Stimulated activated CD4-positive, alpha-beta T cell treated with anti-CD3 and anti-CD28 coated beads, Interleukin-4, amount 100 ng/mL, for 4 hours (primary cell): ENCODE data around the gene ARL2BP.
"Not testable (repeated sequence)": the region's sequence is repeated elsewhere in the genome, so short reads cannot be mapped to it uniquely, and the experiment has no call there.

Experiments used
- DNase-seq, 2 experiments: peaks; one replicate each; pipeline ENCODE4 v3.0.0-alpha.2; 2020

ARL2BP gene

GRCh38 chr16:57244767-57245471 is at the start of gene ARL2BP:
TSS of gene ARL2BP (plus strand) at chr16:57245259. CDS start at chr16:57245368, 109 bp downstream.
- DNase-seq: peak; percentile 96 to 97

- DNase-seq: no peak
Observed at GRCh38 chr16:57196286-57196685, 48.8 kb upstream of the ARL2BP start.

- no peak for DNase-seq
Observed at GRCh38 chr16:57196753-57197152, 48.3 kb upstream of the ARL2BP start.

GRCh38 chr16:57200321-57200720 is 44.7 kb upstream of the ARL2BP start:
- not testable (repeated sequence) for DNase-seq

GRCh38 chr16:57200926-57201325 is 44.1 kb upstream of the ARL2BP start:
- not testable (repeated sequence) for DNase-seq

GRCh38 chr16:57202095-57202886 is 42.8 kb upstream of the ARL2BP start:
- DNase-seq: no peak

GRCh38 chr16:57203451-57203850 is 41.6 kb upstream of the ARL2BP start:
- no peak for DNase-seq

GRCh38 chr16:57204675-57205074 is 40.4 kb upstream of the ARL2BP start:
- DNase-seq: no peak

- no peak for DNase-seq
Observed at GRCh38 chr16:57208926-57209325, 36.1 kb upstream of the ARL2BP start.

GRCh38 chr16:57209780-57210179 is 35.3 kb upstream of the ARL2BP start:
- DNase-seq: no peak

- no peak for DNase-seq
Observed at GRCh38 chr16:57213462-57213861, 31.6 kb upstream of the ARL2BP start.

GRCh38 chr16:57216968-57217367 is 28.1 kb upstream of the ARL2BP start:
- DNase-seq: no peak

GRCh38 chr16:57223057-57223456 is 22.0 kb upstream of the ARL2BP start:
- no peak for DNase-seq

GRCh38 chr16:57224651-57225335 is 20.3 kb upstream of the ARL2BP start:
- DNase-seq: no peak

- no peak for DNase-seq
Observed at GRCh38 chr16:57225978-57226377, 19.1 kb upstream of the ARL2BP start.

GRCh38 chr16:57226701-57227621 is 18.1 kb upstream of the ARL2BP start:
- DNase-seq: no peak

GRCh38 chr16:57229079-57229478 is 16.0 kb upstream of the ARL2BP start:
- DNase-seq: no peak

- no peak for DNase-seq
Observed at GRCh38 chr16:57231821-57232350, 13.2 kb upstream of the ARL2BP start.

- DNase-seq: no peak
Observed at GRCh38 chr16:57233944-57234706, 10.9 kb upstream of the ARL2BP start.

GRCh38 chr16:57234707-57235092 is 10.4 kb upstream of the ARL2BP start:
- no peak for DNase-seq
